HepG2 (cell line): ENCODE measurements around the gene DTYMK. TPM values are rescaled to one million over a fixed set of nuclear protein-coding genes. Genes with fewer than 3 reads are reported as not detected.

Source experiments
- CC2D1A ChIP-seq: sonication (generic); formaldehyde crosslinking; IDR thresholded peaks from 2 replicates; pipeline ENCODE4 v1.8.1; 2023; ENCODE audit warnings: mild to moderate bottlenecking, missing genetic modification reagents
- CTCF ChIP-seq: sonication (generic); formaldehyde crosslinking; IDR thresholded peaks from 2 replicates; pipeline ENCODE4 v1.5.0; 2020; ENCODE audit warnings: mild to moderate bottlenecking, missing genetic modification reagents, moderate library complexity
- HIVEP1 ChIP-seq: sonication (generic); formaldehyde crosslinking; IDR thresholded peaks from 2 replicates; pipeline ENCODE4 v1.4.0; 2020; ENCODE audit warnings: mild to moderate bottlenecking, missing genetic modification reagents
- IRX3 ChIP-seq: sonication (generic); formaldehyde crosslinking; IDR thresholded peaks from 2 replicates; pipeline ENCODE4 v1.8.1; 2023; ENCODE audit warnings: mild to moderate bottlenecking, low read depth, missing genetic modification reagents, borderline replicate concordance
- JUND ChIP-seq: sonication (generic); formaldehyde crosslinking; IDR thresholded peaks from 2 replicates; pipeline ENCODE4 v1.8.0; 2022; ENCODE audit warnings: mild to moderate bottlenecking, missing genetic modification reagents
- NBN ChIP-seq: fragments of 450-650 bp; conservative IDR thresholded peaks from 2 replicates; pipeline ENCODE4 v1.6.1; 2017
- NFKB2 ChIP-seq: sonication (generic); formaldehyde crosslinking; IDR thresholded peaks from 2 replicates; pipeline ENCODE4 v1.4.0; 2020; ENCODE audit warnings: missing genetic modification reagents, borderline replicate concordance
- NFKBIZ ChIP-seq: IDR thresholded peaks from 2 replicates; pipeline ENCODE4 v1.6.1; 2018; ENCODE audit warnings: missing genetic modification reagents, missing compliant biosample characterization
- POLR2A ChIP-seq, 2 experiments: IDR thresholded peaks; 2 replicates each; pipeline ENCODE4 v1.6.1; 2011; ENCODE audit warnings: low read depth in 2 of 2, low read length in 2 of 2, mild to moderate bottlenecking in 1 of 2, moderate library complexity in 1 of 2; ENCODE audit not compliant: insufficient read depth in 1 of 2
- PPARG ChIP-seq: conservative IDR thresholded peaks from 2 replicates; pipeline ENCODE4 v1.6.1; 2016; ENCODE audit warnings: missing biosample characterization, missing genetic modification reagents
- SP140L ChIP-seq: sonication (generic); formaldehyde crosslinking; IDR thresholded peaks from 2 replicates; pipeline ENCODE4 v1.4.0; 2020; ENCODE audit warnings: missing genetic modification reagents, borderline replicate concordance
- STAT6 ChIP-seq: sonication (generic); formaldehyde crosslinking; IDR thresholded peaks from 2 replicates; pipeline ENCODE4 v1.4.0; 2020; ENCODE audit warnings: missing genetic modification reagents, mild to moderate bottlenecking, borderline replicate concordance
- TAF1 ChIP-seq: sonication (generic); formaldehyde crosslinking; IDR thresholded peaks from 2 replicates; pipeline ENCODE4 v1.4.0; 2020; ENCODE audit warnings: missing genetic modification reagents
- ZBED4 ChIP-seq: sonication (generic); formaldehyde crosslinking; IDR thresholded peaks from 2 replicates; pipeline ENCODE4 v1.4.0; 2020; ENCODE audit warnings: missing genetic modification reagents, borderline replicate concordance
- ZNF354B ChIP-seq: sonication (generic); formaldehyde crosslinking; IDR thresholded peaks from 2 replicates; pipeline ENCODE4 v1.8.0; 2022; ENCODE audit warnings: mild to moderate bottlenecking, missing genetic modification reagents
- ZNF556 ChIP-seq: sonication (generic); formaldehyde crosslinking; IDR thresholded peaks from 2 replicates; pipeline ENCODE4 v1.4.0; 2020; ENCODE audit warnings: mild to moderate bottlenecking, missing genetic modification reagents, borderline replicate concordance
- ZNF570 ChIP-seq: sonication (generic); formaldehyde crosslinking; IDR thresholded peaks from 2 replicates; pipeline ENCODE4 v1.4.0; 2020; ENCODE audit warnings: mild to moderate bottlenecking, missing genetic modification reagents, borderline replicate concordance
- ZNF572 ChIP-seq: sonication (generic); formaldehyde crosslinking; IDR thresholded peaks from 2 replicates; pipeline ENCODE4 v1.5.1; 2020; ENCODE audit warnings: mild to moderate bottlenecking, missing genetic modification reagents
- ZUFSP ChIP-seq: sonication (generic); formaldehyde crosslinking; IDR thresholded peaks from 2 replicates; pipeline ENCODE4 v1.9.0; 2021; ENCODE audit warnings: missing genetic modification reagents, mild to moderate bottlenecking, borderline replicate concordance
- polyA plus RNA-seq, 8 experiments: library from polyadenylated mRNA; depleted of rRNA in 3 of 8; stranded (reverse) in 7 of 8; unstranded in 1 of 8; fragments of >200 nt; fragmentation: Illumina TruSeq in 4 of 8; extraction: Trizol in 4 of 8; gene quantifications; 2 replicates each; pipeline versions ENCODE4 v1.2.1 to v1.2.3, GENCODE V29; 2011 to 2016; ENCODE audit warnings: low read depth in 4 of 8, missing spikeins in 1 of 8, mixed read lengths in 1 of 8; ENCODE audit not compliant: insufficient read depth in 1 of 8
- total RNA-seq, 5 experiments: library from RNA; depleted of rRNA; stranded (reverse); fragments of >200 nt; fragmentation: Illumina TruSeq; extraction: Trizol; gene quantifications; 2 replicates each; pipeline ENCODE4 v1.2.3, GENCODE V29; 2016; ENCODE audit warnings: low read depth in 1 of 5

Gene DTYMK
- total and polyA plus RNA-seq, 2 of the 13 experiments (the other 11 are each of a cell fraction or from before 2014, with no cell fraction given): 57.5 to 134 TPM

GRCh38 chr2:241636182-241637017, 50.2 kb downstream of the DTYMK start (continued):
- TF ChIP-seq ZNF556 (CRISPR knock-in tag): 0 out of 2 replicates have a peak, but pooled peaks have one; percentile 39
- no peak for TF ChIP-seq STAT6
- TF ChIP-seq CTCF (CRISPR knock-in tag): peak; percentile 25
- TF ChIP-seq TAF1 (CRISPR knock-in tag): peak; percentile 56; the same call in 1 of the 2 replicates
- TF ChIP-seq NBN: no peak
- TF ChIP-seq ZNF354B: no peak
- TF ChIP-seq ZUFSP (CRISPR knock-in tag): no peak
- TF ChIP-seq ZNF570: no peak
- TF ChIP-seq HIVEP1 (CRISPR knock-in tag): peak; percentile 89
- TF ChIP-seq JUND (CRISPR knock-in tag): no peak
- peak in 1 of 2 experiments; percentile 42; a peak in 1 of 4 replicates for TF ChIP-seq POLR2A (IDR thresholded peaks at IDR 0.05; ENCODE audit: insufficient read depth in 1 of 2, low read depth in 2 of 2, low read length in 2 of 2)
- TF ChIP-seq NFKB2: no peak
- 0 out of 2 replicates have a peak, but pooled peaks have one; percentile 59 for TF ChIP-seq IRX3
- no peak for TF ChIP-seq SP140L (CRISPR knock-in tag)
- no peak for TF ChIP-seq NFKBIZ (CRISPR knock-in tag)
- peak; percentile 57; the same call in 1 of the 2 replicates for TF ChIP-seq PPARG (CRISPR knock-in tag)
- TF ChIP-seq ZNF572 (CRISPR knock-in tag): no peak
- peak; percentile 68; the same call in 1 of the 2 replicates for TF ChIP-seq ZBED4 (CRISPR knock-in tag)
- TF ChIP-seq CC2D1A (CRISPR knock-in tag): no peak
